Liver (tissue), 3 donors: ENCODE data around the gene BRWD1.

Experiments
- JUND ChIP-seq, 2 donors: IDR thresholded peaks; 2 replicates each; pipeline ENCODE4 v1.6.1; 2016; ENCODE audit warnings: antibody characterized with exemption in 2 of 2
- SP1 ChIP-seq: IDR thresholded peaks from 2 replicates; pipeline ENCODE4 v1.6.1; 2018; ENCODE audit warnings: antibody characterized with exemption, mild to moderate bottlenecking
- TF ChIP-seq, protein P1 (sequence below): IDR thresholded peaks from 2 replicates; pipeline ENCODE4 v1.6.1; 2016; ENCODE audit warnings: antibody characterized with exemption, mild to moderate bottlenecking
- TF ChIP-seq, protein P2 (sequence below): fragments of 150-350 bp; IDR thresholded peaks from 2 replicates; pipeline ENCODE4 v1.5.1; 2017; ENCODE audit warnings: improper control_type of control experiment, low read depth, low read length; ENCODE audit not compliant: missing input control
- donor health status: healthy.
- donor health status: healthy.

DNA sequence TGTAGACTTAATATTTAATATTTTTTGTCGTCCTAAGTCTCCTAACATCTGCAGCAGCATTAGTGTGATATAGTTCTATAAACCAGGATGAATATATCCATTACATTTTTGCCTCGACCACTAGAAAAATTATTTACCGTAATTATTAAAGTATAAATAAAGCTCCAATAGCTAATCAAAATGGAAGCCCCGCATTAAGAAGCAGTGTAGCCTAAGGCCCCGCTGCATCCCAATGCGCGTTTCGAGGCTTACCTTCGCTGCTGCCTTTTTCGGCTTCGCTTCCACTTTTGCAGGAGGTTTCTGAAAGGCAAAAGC is 34.6 kb upstream of the BRWD1 start:
- TF ChIP-seq, protein P1, sequence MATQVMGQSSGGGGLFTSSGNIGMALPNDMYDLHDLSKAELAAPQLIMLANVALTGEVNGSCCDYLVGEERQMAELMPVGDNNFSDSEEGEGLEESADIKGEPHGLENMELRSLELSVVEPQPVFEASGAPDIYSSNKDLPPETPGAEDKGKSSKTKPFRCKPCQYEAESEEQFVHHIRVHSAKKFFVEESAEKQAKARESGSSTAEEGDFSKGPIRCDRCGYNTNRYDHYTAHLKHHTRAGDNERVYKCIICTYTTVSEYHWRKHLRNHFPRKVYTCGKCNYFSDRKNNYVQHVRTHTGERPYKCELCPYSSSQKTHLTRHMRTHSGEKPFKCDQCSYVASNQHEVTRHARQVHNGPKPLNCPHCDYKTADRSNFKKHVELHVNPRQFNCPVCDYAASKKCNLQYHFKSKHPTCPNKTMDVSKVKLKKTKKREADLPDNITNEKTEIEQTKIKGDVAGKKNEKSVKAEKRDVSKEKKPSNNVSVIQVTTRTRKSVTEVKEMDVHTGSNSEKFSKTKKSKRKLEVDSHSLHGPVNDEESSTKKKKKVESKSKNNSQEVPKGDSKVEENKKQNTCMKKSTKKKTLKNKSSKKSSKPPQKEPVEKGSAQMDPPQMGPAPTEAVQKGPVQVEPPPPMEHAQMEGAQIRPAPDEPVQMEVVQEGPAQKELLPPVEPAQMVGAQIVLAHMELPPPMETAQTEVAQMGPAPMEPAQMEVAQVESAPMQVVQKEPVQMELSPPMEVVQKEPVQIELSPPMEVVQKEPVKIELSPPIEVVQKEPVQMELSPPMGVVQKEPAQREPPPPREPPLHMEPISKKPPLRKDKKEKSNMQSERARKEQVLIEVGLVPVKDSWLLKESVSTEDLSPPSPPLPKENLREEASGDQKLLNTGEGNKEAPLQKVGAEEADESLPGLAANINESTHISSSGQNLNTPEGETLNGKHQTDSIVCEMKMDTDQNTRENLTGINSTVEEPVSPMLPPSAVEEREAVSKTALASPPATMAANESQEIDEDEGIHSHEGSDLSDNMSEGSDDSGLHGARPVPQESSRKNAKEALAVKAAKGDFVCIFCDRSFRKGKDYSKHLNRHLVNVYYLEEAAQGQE = no peak
- TF ChIP-seq SP1 (no peak), JUND (IDR thresholded peaks at IDR 0.05) (no peak)
- TF ChIP-seq, protein P2, sequence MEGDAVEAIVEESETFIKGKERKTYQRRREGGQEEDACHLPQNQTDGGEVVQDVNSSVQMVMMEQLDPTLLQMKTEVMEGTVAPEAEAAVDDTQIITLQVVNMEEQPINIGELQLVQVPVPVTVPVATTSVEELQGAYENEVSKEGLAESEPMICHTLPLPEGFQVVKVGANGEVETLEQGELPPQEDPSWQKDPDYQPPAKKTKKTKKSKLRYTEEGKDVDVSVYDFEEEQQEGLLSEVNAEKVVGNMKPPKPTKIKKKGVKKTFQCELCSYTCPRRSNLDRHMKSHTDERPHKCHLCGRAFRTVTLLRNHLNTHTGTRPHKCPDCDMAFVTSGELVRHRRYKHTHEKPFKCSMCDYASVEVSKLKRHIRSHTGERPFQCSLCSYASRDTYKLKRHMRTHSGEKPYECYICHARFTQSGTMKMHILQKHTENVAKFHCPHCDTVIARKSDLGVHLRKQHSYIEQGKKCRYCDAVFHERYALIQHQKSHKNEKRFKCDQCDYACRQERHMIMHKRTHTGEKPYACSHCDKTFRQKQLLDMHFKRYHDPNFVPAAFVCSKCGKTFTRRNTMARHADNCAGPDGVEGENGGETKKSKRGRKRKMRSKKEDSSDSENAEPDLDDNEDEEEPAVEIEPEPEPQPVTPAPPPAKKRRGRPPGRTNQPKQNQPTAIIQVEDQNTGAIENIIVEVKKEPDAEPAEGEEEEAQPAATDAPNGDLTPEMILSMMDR = no peak
